Skeletal muscle tissue (tissue), 4 donors: ENCODE measurements around the gene MTR. TPM values are rescaled to one million over a fixed set of nuclear protein-coding genes. Genes with fewer than 3 reads are reported as not detected.

Experiments used
- H3K27ac ChIP-seq: one replicate; pipeline ENCODE4 v1.7.0; 2013; ENCODE audit warnings: mild to moderate bottlenecking, low read depth, low read length, inconsistent platforms
- H3K27me3 ChIP-seq, 3 donors: one replicate each; pipeline ENCODE4 v1.7.0; 2013; ENCODE audit warnings: low read length in 3 of 3; ENCODE audit not compliant: control insufficient read depth in 3 of 3, insufficient read depth in 3 of 3
- H3K36me3 ChIP-seq, 3 donors: one replicate each; pipeline ENCODE4 v1.7.0; 2013; ENCODE audit warnings: low read length in 3 of 3; ENCODE audit not compliant: control insufficient read depth in 3 of 3, insufficient read depth in 3 of 3
- H3K4me1 ChIP-seq, 3 donors: one replicate each; pipeline ENCODE4 v1.7.0; 2013; ENCODE audit warnings: low read length in 3 of 3, mild to moderate bottlenecking in 3 of 3; ENCODE audit not compliant: control insufficient read depth in 3 of 3, insufficient read depth in 3 of 3
- H3K4me3 ChIP-seq, 3 donors: one replicate each; pipeline ENCODE4 v1.7.0; 2013; ENCODE audit warnings: low read length in 3 of 3
- H3K9ac ChIP-seq, 3 donors: one replicate each; pipeline ENCODE4 v1.7.0; 2013; ENCODE audit warnings: low read length in 3 of 3, mild to moderate bottlenecking in 3 of 3, moderate library complexity in 2 of 3, low read depth in 1 of 3
- H3K9me3 ChIP-seq, 3 donors: one replicate each; pipeline ENCODE4 v1.7.0; 2013; ENCODE audit warnings: low read length in 3 of 3; ENCODE audit not compliant: control insufficient read depth in 3 of 3
- total RNA-seq: library from RNA; depleted of rRNA; stranded (reverse); fragments of >200 nt; gene quantifications from one replicate; pipeline ENCODE4 v1.2.3, GENCODE V29; 2014
- donor health status: Osteomylitis.

The MTR gene
- total RNA-seq, 1 donor from 2014 or later, result 23.5 TPM

DNA sequence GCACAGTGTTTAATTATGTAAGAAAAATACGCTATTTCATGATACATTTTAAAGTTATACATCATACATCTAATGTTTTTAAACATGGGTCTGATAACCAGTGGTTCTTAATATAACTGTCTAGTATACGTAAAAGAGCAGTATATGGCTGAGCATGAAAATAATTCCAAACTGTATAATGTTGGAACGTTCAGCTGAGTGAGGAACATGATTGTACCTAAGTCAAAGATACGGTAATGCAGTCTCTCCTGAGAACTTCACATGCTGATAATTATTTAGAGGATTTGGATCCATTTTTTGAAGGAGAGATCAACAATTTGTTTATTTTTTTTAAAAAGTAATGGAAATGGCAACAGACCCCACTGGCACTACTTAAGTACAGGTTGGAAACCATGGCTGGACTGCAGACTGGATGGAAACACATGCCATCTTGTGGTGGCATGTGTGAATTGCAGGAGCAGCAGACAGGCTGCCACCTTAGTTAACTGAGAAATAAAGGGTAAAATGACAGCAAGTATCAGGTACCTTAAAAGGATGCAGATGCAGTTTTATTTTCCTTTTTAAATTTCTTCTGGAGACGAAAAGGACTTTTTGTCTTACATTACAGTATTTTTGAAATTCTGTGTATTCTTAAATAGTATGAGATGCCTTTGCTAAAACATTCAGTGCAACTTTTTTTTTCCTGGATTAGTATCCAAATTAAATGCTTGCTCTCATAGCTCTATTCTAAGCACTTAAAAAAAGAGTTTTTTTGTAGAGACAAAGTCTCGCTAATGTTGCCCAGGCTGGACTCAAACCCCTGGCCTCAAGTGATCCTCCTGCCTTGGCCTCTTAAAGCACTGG is 73.8 kb downstream of the MTR start:
- Histone ChIP-seq H3K27ac (no peak overlapping the region), H3K36me3 (peaks cover 2 to 31% (median 15%) of the 10 kb centered on the region in 3 donors), H3K4me1 (peaks cover 0 to 3% (median 2%) of the 10 kb centered on the region in 3 donors), H3K9me3 (no peaks in the 10 kb centered on the region), H3K4me3 (no peak overlapping the region), H3K9ac (no peak overlapping the region), H3K27me3 (no peaks in the 10 kb centered on the region)

DNA sequence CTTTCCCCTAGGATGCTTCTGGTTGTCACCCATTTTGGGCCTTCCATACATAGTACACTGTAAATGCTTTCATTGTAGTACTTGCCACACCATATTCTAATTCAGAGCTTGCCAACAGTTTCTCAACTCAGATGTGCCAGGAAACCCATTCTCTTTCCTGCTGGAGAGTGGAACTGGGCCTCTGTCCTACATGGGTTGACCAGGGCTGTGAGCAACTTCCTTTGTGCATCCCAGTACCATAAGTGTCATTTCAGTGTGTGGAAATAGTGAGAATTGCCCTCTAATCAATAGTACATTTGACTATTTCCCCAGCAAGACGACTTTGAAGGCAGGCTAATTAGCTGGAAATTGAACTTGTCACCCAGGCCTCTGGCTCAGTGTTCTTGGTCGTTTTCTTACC is 74.8 kb downstream of the MTR start:
- Histone ChIP-seq H3K27ac (no peak overlapping the region), H3K36me3 (peaks cover 2 to 36% (median 21%) of the 10 kb centered on the region in 3 donors), H3K9ac (no peak overlapping the region), H3K4me3 (no peak overlapping the region), H3K4me1 (peaks cover 0 to 3% (median 0%) of the 10 kb centered on the region in 3 donors), H3K27me3 (no peaks in the 10 kb centered on the region), H3K9me3 (no peaks in the 10 kb centered on the region)

DNA sequence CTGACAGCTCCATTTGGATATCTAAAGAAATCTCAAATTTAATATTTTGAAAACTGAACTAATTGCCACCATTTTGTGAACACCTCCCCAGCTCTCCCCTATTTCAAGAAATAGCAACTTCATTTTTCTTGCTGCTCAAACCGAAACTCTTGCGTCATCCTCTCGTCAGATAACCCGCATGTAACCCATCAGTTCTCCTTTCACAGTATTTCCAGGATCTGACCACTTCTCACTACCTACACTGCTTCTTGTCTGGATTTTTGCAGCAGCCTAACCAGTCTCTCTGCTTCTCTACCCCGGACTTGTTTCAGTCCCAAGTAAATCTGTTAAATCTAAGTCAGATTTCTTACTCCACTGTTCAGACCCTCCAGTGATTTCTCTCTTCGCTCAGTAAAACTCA is 75.6 kb downstream of the MTR start:
- no peaks in the 10 kb centered on the region for H3K9me3 ChIP-seq
- no peak overlapping the region for H3K27ac ChIP-seq
- H3K27me3 ChIP-seq, result no peaks in the 10 kb centered on the region
- no peak overlapping the region for H3K9ac ChIP-seq
- H3K36me3 ChIP-seq, result peaks cover 2 to 40% (median 21%) of the 10 kb centered on the region in 3 donors
- H3K4me1 ChIP-seq, result peaks cover 0 to 3% (median 0%) of the 10 kb centered on the region in 3 donors
- no peak overlapping the region for H3K4me3 ChIP-seq

DNA sequence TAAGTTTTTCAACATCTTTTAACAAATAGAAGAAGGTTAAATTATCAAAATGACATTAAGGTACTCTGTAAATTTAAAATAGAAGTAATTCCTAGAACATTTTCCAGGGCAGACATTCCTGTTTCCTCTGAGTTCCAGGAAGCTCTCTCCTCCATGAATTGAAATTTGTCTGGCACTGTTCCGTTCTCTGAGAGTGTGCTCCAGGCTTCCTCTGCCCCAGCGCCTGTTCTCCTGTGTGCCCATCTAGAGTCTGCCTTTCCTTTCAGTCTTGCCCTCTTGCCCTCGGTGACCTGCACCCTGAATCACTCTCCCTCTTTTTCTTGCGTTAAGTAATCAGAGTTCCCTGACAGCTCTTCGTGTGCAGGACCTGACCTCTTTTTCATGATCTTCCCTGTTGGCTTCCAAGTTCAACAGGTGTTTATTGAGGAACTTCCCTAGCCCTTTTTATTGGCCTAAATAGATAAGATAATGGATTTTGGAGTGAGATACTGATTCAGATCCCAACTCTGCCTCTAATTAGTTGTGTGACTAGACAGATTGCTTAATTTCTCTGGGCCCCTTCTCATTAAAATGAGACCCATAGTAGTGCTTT is 77.1 kb downstream of the MTR start:
- Histone ChIP-seq H3K4me3 (no peak overlapping the region), H3K9me3 (no peaks in the 10 kb centered on the region), H3K36me3 (peaks cover 2 to 46% (median 20%) of the 10 kb centered on the region in 3 donors), H3K27me3 (no peaks in the 10 kb centered on the region), H3K27ac (no peak overlapping the region), H3K9ac (no peak overlapping the region), H3K4me1 (peaks cover 0 to 3% (median 0%) of the 10 kb centered on the region in 3 donors)

DNA sequence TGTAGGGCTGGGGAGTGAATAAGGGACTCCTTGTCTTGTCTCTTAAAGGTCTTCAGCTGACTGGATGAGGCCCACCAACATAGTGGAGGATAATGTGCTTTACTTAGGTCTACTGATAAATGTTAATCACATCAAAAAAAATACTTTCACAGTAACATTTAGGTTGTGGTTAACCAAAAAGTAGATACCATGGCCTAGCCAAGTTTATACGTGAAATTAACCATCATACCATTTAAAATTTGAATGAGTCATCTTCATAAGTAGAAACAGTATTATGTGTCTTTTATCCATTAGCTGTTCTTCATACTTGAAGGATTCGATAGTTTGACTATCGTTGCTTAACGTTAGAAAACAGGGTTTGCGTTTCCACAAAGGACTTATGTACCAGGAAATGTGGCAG is 80.9 kb downstream of the MTR start:
- Histone ChIP-seq H3K27me3 (no peaks in the 10 kb centered on the region), H3K36me3 (peaks cover 4 to 38% (median 22%) of the 10 kb centered on the region in 3 donors), H3K9ac (no peak overlapping the region), H3K9me3 (no peaks in the 10 kb centered on the region), H3K27ac (no peak overlapping the region), H3K4me3 (no peak overlapping the region), H3K4me1 (peaks cover 0 to 3% (median 0%) of the 10 kb centered on the region in 3 donors)

DNA sequence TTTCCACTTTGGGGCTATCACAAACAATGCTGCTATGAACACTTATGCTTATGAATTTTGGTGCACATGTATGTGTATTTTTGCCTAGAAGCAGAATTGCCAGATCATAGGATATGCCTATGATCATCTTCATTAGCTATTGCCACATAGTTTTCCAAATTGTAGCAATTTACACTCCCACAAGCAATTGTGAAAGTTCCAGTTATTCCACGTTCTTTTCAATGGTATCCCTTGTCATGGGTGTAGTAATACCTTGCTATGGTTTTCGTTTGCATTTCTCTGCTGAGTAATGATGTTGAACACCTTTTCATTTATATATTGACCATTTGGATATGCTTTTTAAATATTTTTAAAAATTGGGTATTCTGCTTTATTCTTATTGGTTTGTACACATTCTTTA is 82.6 kb downstream of the MTR start:
- Histone ChIP-seq H3K4me3 (no peak overlapping the region), H3K9ac (no peak overlapping the region), H3K9me3 (no peaks in the 10 kb centered on the region), H3K36me3 (peaks cover 9 to 42% (median 18%) of the 10 kb centered on the region in 3 donors), H3K27me3 (no peaks in the 10 kb centered on the region), H3K27ac (no peak overlapping the region), H3K4me1 (no peaks in the 10 kb centered on the region)

DNA sequence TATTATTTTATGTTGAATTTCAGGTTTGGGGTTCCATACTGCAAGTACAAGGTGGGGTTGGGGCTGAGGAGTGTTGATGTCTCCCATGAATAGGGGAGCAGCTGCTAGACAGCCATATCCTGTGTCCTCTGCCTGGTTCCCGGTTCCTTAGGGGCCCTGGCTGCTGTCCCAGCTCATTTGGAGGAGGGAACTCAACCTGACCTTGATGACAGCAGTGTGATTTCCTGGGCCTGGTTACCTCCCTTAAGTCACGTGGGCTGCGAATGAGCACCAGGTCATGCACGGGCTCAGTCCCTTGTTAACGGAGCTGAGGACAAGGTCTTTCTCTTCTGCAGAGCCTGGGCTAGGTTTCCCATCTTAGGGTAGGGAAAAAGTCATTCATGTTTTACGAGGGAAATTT is 85.1 kb downstream of the MTR start:
- Histone ChIP-seq H3K27me3 (no peaks in the 10 kb centered on the region), H3K4me3 (no peak overlapping the region), H3K4me1 (no peaks in the 10 kb centered on the region), H3K9ac (no peak overlapping the region), H3K36me3 (peaks cover 14 to 44% (median 25%) of the 10 kb centered on the region in 3 donors), H3K27ac (no peak overlapping the region), H3K9me3 (no peaks in the 10 kb centered on the region)

DNA sequence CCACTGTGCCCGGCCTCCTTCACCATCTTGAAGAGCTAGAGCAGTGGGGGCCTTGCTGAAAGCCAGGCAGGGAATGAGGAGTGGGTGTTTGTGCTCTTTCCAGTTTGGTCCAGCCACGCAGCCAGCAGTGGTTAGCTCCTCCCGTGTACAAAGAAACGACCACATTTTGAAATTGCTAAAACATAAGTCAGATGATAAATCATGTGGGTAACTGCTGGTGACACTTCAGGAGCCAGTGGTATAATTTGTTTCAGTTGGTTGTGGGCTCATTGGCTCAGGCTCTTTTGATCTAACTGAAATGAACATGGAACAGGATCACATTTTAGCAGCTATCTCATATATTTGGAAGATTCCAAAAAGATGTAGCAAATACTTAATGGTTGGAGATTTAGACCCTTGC is 87.6 kb downstream of the MTR start:
- Histone ChIP-seq H3K27ac (no peak overlapping the region), H3K9ac (no peak overlapping the region), H3K36me3 (peaks cover 31 to 46% (median 34%) of the 10 kb centered on the region in 3 donors), H3K9me3 (no peaks in the 10 kb centered on the region), H3K27me3 (no peaks in the 10 kb centered on the region), H3K4me1 (no peaks in the 10 kb centered on the region), H3K4me3 (no peak overlapping the region)

DNA sequence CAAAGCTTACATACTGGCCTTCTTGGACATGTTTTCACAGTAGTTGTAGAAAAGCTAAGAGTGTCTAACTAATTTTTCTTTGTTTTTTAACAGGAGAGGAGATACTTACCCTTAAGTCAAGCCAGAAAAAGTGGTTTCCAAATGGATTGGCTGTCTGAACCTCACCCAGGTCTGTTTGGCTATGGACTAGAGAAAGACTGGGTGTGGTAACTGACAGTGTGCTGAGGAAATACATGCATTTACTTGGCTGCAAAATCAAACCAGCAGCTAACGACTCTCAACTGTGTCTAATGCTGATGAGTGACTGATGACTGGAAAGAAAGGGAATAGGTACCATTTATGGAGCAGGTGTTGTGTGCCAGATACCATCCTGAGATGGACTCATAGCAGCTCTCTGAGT is 91.1 kb downstream of the MTR start:
- H3K27me3 ChIP-seq, result no peaks in the 10 kb centered on the region
- H3K4me1 ChIP-seq, result no peaks in the 10 kb centered on the region
- H3K9me3 ChIP-seq, result no peaks in the 10 kb centered on the region
- H3K9ac ChIP-seq, result no peak overlapping the region
- H3K4me3 ChIP-seq, result no peak overlapping the region
- H3K27ac ChIP-seq, result no peak overlapping the region
- peaks cover 40 to 67% (median 42%) of the 10 kb centered on the region in 3 donors for H3K36me3 ChIP-seq

DNA sequence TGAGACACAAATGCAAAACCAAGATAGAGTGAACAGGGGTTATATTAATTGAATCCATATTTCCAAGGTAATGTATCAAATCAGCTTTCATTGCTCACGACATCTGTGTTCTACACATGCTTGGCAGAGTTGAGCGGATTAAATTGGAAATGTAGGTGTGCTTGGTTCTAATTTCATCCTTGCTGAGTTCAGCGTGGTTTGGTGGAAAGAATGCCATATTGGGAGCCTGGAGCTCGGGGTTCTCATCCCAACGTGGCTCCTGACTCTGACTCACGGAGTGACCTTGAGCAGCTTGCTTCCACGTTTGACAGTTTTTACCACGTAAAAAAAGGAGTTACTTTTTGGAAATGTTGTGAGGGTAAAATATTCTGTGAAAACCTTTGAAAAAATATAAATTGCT is 92.0 kb downstream of the MTR start:
- H3K36me3 ChIP-seq, result peaks cover 44 to 74% (median 49%) of the 10 kb centered on the region in 3 donors

More for the DNA sequence above, 92.0 kb downstream of the MTR start:
- H3K27ac ChIP-seq, result no peak overlapping the region
- H3K9me3 ChIP-seq, result no peaks in the 10 kb centered on the region
- no peaks in the 10 kb centered on the region for H3K27me3 ChIP-seq
- H3K4me1 ChIP-seq, result no peaks in the 10 kb centered on the region
- no peak overlapping the region for H3K9ac ChIP-seq
- H3K4me3 ChIP-seq, result no peak overlapping the region
